DOHH2 (cell line): ENCODE results near the gene AMPH.

Source experiments
- H3F3A ChIP-seq: fragments of 200-600 bp; sonication (generic), shearing (Covaris generic); 2 replicates; pipeline ENCODE4 v1.6.0; 2016; ENCODE audit warnings: antibody characterized with exemption, mild to moderate bottlenecking; ENCODE audit not compliant: control insufficient read depth, insufficient read depth
- H3K27ac ChIP-seq: fragments of 200-600 bp; sonication (generic); 2 replicates; pipeline ENCODE4 v1.5.1; 2014; ENCODE audit warnings: low read depth, mild to moderate bottlenecking, low read length, moderate library complexity
- H3K27me3 ChIP-seq: fragments of 200-600 bp; sonication (generic); 2 replicates; pipeline ENCODE4 v1.6.1; 2014; ENCODE audit warnings: mild to moderate bottlenecking, low read length, mixed read lengths; ENCODE audit not compliant: control insufficient read depth
- H3K36me3 ChIP-seq: fragments of 200-600 bp; sonication (generic); 2 replicates; pipeline ENCODE4 v1.6.1; 2014; ENCODE audit warnings: mild to moderate bottlenecking, low read length, moderate library complexity, mixed read lengths; ENCODE audit not compliant: control insufficient read depth
- H3K4me1 ChIP-seq: fragments of 200-600 bp; sonication (generic); 2 replicates; pipeline ENCODE4 v1.6.1; 2014; ENCODE audit warnings: mild to moderate bottlenecking, low read length, mixed read lengths; ENCODE audit not compliant: control insufficient read depth
- H3K4me2 ChIP-seq: fragments of 200-600 bp; sonication (generic); 2 replicates; pipeline ENCODE4 v1.6.0; 2014; ENCODE audit warnings: mild to moderate bottlenecking, low read length, moderate library complexity
- H3K4me3 ChIP-seq: fragments of 200-600 bp; sonication (generic); 2 replicates; pipeline ENCODE4 v1.5.1; 2014; ENCODE audit warnings: mild to moderate bottlenecking, low read length, mixed read lengths
- H3K79me2 ChIP-seq: fragments of 200-600 bp; sonication (generic); 2 replicates; pipeline ENCODE4 v1.6.1; 2014; ENCODE audit warnings: mild to moderate bottlenecking, low read length, mixed read lengths; ENCODE audit not compliant: control insufficient read depth
- H3K9me2 ChIP-seq: fragments of 200-600 bp; sonication (generic); replicated peaks from 2 replicates; pipeline ENCODE4 v1.6.1; 2014; ENCODE audit warnings: mild to moderate bottlenecking, low read length, mixed read lengths; ENCODE audit not compliant: control insufficient read depth
- H3K9me3 ChIP-seq: fragments of 200-600 bp; sonication (generic); 2 replicates; pipeline ENCODE4 v1.6.1; 2014; ENCODE audit warnings: antibody characterized with exemption, low read length, mixed read lengths; ENCODE audit not compliant: control insufficient read depth, insufficient read depth
- H4K20me1 ChIP-seq: fragments of 200-600 bp; sonication (generic); 2 replicates; pipeline ENCODE4 v1.6.0; 2014; ENCODE audit warnings: low read depth, mild to moderate bottlenecking, antibody characterized with exemption, low read length, moderate library complexity; ENCODE audit not compliant: control insufficient read depth, insufficient read depth
- EZH2phosphoT487 ChIP-seq: fragments of 200-600 bp; sonication (generic); IDR thresholded peaks from 2 replicates; pipeline ENCODE4 v1.6.1; 2017; ENCODE audit warnings: borderline replicate concordance, mild to moderate bottlenecking, antibody characterized with exemption, low read length, moderate library complexity, mixed read lengths
- TF ChIP-seq, protein P1 (sequence below): fragments of 200-600 bp; sonication (generic); IDR thresholded peaks from one replicate; pipeline ENCODE4 v1.5.1; 2014; ENCODE audit warnings: antibody characterized with exemption, mild to moderate bottlenecking, low read depth, low read length; ENCODE audit not compliant: poor library complexity, severe bottlenecking

Gene AMPH

DNA sequence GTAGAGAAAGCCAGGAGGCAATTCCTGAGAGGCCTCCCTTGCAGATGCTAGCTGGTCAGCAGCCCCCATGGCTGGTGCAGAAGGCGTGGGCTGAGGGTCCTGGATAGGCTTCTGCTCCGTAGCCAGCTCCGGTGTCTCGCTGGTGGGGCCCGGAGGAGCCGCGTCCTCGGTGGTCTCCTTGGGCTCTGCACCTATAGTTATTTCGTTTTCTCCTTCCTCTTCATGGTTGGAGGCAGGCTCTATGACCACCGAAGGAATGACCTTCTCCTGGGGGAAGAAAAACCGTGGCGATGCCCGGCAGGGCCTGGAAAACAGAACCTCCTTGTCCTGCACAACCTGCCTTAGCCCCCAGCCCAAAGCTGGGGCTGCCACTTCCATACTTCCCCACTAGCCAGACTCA, 239.4 kb downstream of the AMPH start:
- no peak overlapping the region for H3K27ac ChIP-seq
- H3K36me3 ChIP-seq = no peaks in the 10 kb centered on the region
- H3K4me1 ChIP-seq = no peaks in the 10 kb centered on the region
- TF ChIP-seq, protein P1, sequence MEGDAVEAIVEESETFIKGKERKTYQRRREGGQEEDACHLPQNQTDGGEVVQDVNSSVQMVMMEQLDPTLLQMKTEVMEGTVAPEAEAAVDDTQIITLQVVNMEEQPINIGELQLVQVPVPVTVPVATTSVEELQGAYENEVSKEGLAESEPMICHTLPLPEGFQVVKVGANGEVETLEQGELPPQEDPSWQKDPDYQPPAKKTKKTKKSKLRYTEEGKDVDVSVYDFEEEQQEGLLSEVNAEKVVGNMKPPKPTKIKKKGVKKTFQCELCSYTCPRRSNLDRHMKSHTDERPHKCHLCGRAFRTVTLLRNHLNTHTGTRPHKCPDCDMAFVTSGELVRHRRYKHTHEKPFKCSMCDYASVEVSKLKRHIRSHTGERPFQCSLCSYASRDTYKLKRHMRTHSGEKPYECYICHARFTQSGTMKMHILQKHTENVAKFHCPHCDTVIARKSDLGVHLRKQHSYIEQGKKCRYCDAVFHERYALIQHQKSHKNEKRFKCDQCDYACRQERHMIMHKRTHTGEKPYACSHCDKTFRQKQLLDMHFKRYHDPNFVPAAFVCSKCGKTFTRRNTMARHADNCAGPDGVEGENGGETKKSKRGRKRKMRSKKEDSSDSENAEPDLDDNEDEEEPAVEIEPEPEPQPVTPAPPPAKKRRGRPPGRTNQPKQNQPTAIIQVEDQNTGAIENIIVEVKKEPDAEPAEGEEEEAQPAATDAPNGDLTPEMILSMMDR = no peak
- no peak for TF ChIP-seq EZH2phosphoT487
- no peaks in the 10 kb centered on the region for H3K9me3 ChIP-seq
- H3K79me2 ChIP-seq = no peaks in the 10 kb centered on the region
- H3K9me2 ChIP-seq = no peaks in the 10 kb centered on the region
- no peaks in the 10 kb centered on the region for H4K20me1 ChIP-seq
- no peak overlapping the region for H3K4me2 ChIP-seq
- H3F3A ChIP-seq = no peaks in the 10 kb centered on the region
- H3K4me3 ChIP-seq = no peak overlapping the region
- H3K27me3 ChIP-seq = peaks cover 8% of the 10 kb centered on the region

DNA sequence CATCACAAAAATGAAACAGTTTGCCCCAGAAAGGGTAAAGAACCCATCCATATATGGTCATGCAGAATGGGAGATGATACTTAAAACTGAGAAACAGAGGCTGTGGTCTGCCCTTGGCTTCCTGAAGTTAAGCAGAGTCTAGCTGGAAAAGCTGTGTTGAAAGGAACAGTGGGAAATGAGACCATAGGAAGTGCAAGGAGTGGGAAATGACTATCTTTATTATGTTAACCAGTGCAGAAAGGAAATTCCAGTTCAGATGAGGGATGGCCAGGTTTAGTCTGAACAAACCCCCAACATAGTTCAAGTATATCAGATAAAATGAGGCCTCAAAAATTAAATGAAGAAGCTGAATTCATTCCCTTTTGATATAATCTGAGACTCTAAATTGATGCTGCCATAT, 245.5 kb downstream of the AMPH start:
- Histone ChIP-seq H3K4me1 (no peaks in the 10 kb centered on the region), H3K27me3 (peaks cover 9% of the 10 kb centered on the region), H3K4me3 (no peak overlapping the region), H3K9me2 (no peaks in the 10 kb centered on the region), H3K36me3 (no peaks in the 10 kb centered on the region), H3K79me2 (no peaks in the 10 kb centered on the region), H3K27ac (no peak overlapping the region), H4K20me1 (no peaks in the 10 kb centered on the region), H3K4me2 (no peak overlapping the region), H3K9me3 (no peaks in the 10 kb centered on the region), H3F3A (no peaks in the 10 kb centered on the region)
- no peak for TF ChIP-seq EZH2phosphoT487
- TF ChIP-seq, protein P1 = no peak

DNA sequence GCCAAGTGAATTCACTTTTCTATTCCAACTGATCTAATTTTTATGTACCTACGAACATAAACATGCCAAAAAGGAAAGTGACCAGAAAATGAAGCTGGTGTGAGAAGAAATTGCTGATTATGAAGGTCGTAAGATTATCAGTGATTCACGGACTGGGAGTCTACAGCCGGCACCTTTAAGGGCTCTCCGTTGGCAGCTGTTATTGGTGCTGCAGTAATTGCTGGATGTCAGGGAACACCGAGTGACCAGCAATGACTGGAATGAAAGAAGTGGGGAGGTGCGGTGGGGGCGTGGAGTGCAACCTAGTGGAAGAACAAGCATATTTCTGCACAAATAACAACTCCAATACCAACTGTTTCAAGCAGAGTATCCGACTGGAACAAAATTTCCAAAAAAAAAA, 247.9 kb downstream of the AMPH start:
- H3K4me2 ChIP-seq = no peak overlapping the region
- H3K4me1 ChIP-seq = no peaks in the 10 kb centered on the region
- no peaks in the 10 kb centered on the region for H3K36me3 ChIP-seq
- H4K20me1 ChIP-seq = no peaks in the 10 kb centered on the region
- no peak overlapping the region for H3K27ac ChIP-seq
- TF ChIP-seq, protein P1 = no peak
- no peak for TF ChIP-seq EZH2phosphoT487
- no peaks in the 10 kb centered on the region for H3K79me2 ChIP-seq
- H3K4me3 ChIP-seq = no peak overlapping the region
- no peaks in the 10 kb centered on the region for H3F3A ChIP-seq
- H3K9me2 ChIP-seq = no peaks in the 10 kb centered on the region
- H3K27me3 ChIP-seq = peaks cover 9% of the 10 kb centered on the region
- no peaks in the 10 kb centered on the region for H3K9me3 ChIP-seq

DNA sequence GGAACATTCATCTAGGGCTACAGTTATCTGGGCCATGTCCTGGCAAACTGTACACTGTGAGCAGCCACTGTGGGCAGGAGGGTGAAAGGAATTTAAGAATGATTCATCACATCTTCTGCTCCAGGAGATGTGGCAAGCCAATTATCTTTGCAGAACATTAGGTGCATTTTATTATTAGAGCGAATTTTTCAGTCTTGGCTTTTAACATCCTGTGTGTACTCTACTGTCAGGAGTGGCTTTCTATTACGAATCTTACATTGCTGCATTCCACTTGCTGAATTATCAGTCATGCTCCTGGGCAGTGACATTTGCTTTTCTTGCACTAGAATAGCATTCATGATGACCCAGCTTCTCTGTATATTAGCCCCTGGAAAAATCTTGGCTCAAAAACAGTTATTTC, 248.5 kb downstream of the AMPH start:
- Histone ChIP-seq H4K20me1 (no peaks in the 10 kb centered on the region), H3K27me3 (peaks cover 9% of the 10 kb centered on the region), H3K4me2 (no peak overlapping the region), H3K4me3 (no peak overlapping the region), H3K4me1 (no peaks in the 10 kb centered on the region), H3K36me3 (no peaks in the 10 kb centered on the region), H3K9me3 (no peaks in the 10 kb centered on the region), H3F3A (no peaks in the 10 kb centered on the region), H3K27ac (no peak overlapping the region), H3K79me2 (no peaks in the 10 kb centered on the region), H3K9me2 (no peaks in the 10 kb centered on the region)
- TF ChIP-seq, protein P1 = no peak
- TF ChIP-seq EZH2phosphoT487 = no peak
